ENCODE results near the gene TMEM107. TPM values are rescaled to one million over a fixed set of nuclear protein-coding genes. Genes with fewer than 3 reads are reported as not detected.
A peak's percentile ranks its signal among the peaks of the same experiment; 100 is the strongest.

TMEM107 gene
- total RNA-seq, 1 experiment from 2014 or later = 13.5 TPM

- Mint-ChIP-seq H3K27me3 (ENCODE audit: unreplicated experiment) (no peaks in the 10 kb centered on the region), H3K27ac (ENCODE audit: unreplicated experiment) (no peak overlapping the region), H3K9me3 (ENCODE audit: low read depth, unreplicated experiment) (no peaks in the 10 kb centered on the region), H3K4me1 (ENCODE audit: low read depth, unreplicated experiment) (no peaks in the 10 kb centered on the region), H3K4me3 (ENCODE audit: low read depth, unreplicated experiment) (peak overlapping the region; percentile 23), H3K36me3 (ENCODE audit: insufficient read depth, unreplicated experiment) (peaks cover 40% of the 10 kb centered on the region)
- TF ChIP-seq, protein P1, sequence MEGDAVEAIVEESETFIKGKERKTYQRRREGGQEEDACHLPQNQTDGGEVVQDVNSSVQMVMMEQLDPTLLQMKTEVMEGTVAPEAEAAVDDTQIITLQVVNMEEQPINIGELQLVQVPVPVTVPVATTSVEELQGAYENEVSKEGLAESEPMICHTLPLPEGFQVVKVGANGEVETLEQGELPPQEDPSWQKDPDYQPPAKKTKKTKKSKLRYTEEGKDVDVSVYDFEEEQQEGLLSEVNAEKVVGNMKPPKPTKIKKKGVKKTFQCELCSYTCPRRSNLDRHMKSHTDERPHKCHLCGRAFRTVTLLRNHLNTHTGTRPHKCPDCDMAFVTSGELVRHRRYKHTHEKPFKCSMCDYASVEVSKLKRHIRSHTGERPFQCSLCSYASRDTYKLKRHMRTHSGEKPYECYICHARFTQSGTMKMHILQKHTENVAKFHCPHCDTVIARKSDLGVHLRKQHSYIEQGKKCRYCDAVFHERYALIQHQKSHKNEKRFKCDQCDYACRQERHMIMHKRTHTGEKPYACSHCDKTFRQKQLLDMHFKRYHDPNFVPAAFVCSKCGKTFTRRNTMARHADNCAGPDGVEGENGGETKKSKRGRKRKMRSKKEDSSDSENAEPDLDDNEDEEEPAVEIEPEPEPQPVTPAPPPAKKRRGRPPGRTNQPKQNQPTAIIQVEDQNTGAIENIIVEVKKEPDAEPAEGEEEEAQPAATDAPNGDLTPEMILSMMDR (IDR thresholded peaks at IDR 0.05; ENCODE audit: unreplicated experiment) = no peak
- no peak for DNase-seq
- intact Hi-C loops (cut with micrococcal nuclease; ENCODE audit: unreplicated experiment) = loop anchor here (5.0 kb wide), 1 partner anchor 37 kb away; the partner anchor contains the start of gene HES7
- BruUV-seq (replicated peaks) = no TSS peak
- CTCF ChIA-PET = no interaction called here
Measured at GRCh38 chr17:8159459-8160223, 16.5 kb downstream of the TMEM107 start.

DNA sequence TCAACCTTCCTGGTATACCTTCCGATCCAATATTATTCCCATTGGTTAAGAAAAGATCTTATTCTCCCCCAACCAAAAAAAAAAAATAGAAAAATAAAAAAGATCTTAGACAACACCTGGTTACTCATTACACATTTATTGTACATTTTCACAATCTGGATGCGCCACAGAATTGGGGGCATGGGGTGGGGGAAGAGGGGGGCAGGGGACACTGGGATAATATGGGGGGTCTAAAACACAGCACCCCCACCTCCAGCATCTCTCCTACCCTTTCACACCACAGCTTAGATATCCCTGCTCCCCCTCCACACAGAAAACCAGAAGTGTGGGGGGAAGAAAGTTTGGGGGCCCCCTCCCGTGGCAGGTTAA is 17.2 kb downstream of the TMEM107 start:
- no TSS peak for BruUV-seq (replicated peaks)
- intact Hi-C loops (cut with micrococcal nuclease; ENCODE audit: unreplicated experiment) = loop anchor here (5.0 kb wide), 1 partner anchor 37 kb away; the partner anchor contains the start of gene HES7
- Mint-ChIP-seq H3K4me1 (ENCODE audit: low read depth, unreplicated experiment) (no peaks in the 10 kb centered on the region), H3K4me3 (ENCODE audit: low read depth, unreplicated experiment) (no peak overlapping the region), H3K27ac (ENCODE audit: unreplicated experiment) (no peak overlapping the region), H3K9me3 (ENCODE audit: low read depth, unreplicated experiment) (no peaks in the 10 kb centered on the region), H3K36me3 (ENCODE audit: insufficient read depth, unreplicated experiment) (peaks cover 40% of the 10 kb centered on the region), H3K27me3 (ENCODE audit: unreplicated experiment) (no peaks in the 10 kb centered on the region)
- TF ChIP-seq, protein P1 (IDR thresholded peaks at IDR 0.05; ENCODE audit: unreplicated experiment) = no peak
- no peak for DNase-seq
- CTCF ChIA-PET = no interaction called here

- DNase-seq = peak; percentile 90
- intact Hi-C loops (cut with micrococcal nuclease; ENCODE audit: unreplicated experiment) = loop anchor here (1.0 to 5.0 kb wide), 2 partner anchors 20 to 36 kb away; partner anchors contain the start of gene HES7
- no peak overlapping the region for H3K4me3 Mint-ChIP-seq (ENCODE audit: low read depth, unreplicated experiment)
- CTCF ChIA-PET = interaction anchor here (1.1 kb wide), 1 partner anchor 32 kb away, joined by 6 read pairs; the partner anchor contains the start of gene BORCS6
- H3K4me1 Mint-ChIP-seq (ENCODE audit: low read depth, unreplicated experiment) = no peaks in the 10 kb centered on the region
- H3K27ac Mint-ChIP-seq (ENCODE audit: unreplicated experiment) = no peak overlapping the region
- H3K9me3 Mint-ChIP-seq (ENCODE audit: low read depth, unreplicated experiment) = no peaks in the 10 kb centered on the region
- H3K36me3 Mint-ChIP-seq (ENCODE audit: insufficient read depth, unreplicated experiment) = peaks cover 37% of the 10 kb centered on the region
- no peaks in the 10 kb centered on the region for H3K27me3 Mint-ChIP-seq (ENCODE audit: unreplicated experiment)
- TF ChIP-seq, protein P1 (IDR thresholded peaks at IDR 0.05; ENCODE audit: unreplicated experiment) = peak; percentile 74
- BruUV-seq (replicated peaks) = no TSS peak
Measured at GRCh38 chr17:8158267-8159031, 17.7 kb downstream of the TMEM107 start.

DNA sequence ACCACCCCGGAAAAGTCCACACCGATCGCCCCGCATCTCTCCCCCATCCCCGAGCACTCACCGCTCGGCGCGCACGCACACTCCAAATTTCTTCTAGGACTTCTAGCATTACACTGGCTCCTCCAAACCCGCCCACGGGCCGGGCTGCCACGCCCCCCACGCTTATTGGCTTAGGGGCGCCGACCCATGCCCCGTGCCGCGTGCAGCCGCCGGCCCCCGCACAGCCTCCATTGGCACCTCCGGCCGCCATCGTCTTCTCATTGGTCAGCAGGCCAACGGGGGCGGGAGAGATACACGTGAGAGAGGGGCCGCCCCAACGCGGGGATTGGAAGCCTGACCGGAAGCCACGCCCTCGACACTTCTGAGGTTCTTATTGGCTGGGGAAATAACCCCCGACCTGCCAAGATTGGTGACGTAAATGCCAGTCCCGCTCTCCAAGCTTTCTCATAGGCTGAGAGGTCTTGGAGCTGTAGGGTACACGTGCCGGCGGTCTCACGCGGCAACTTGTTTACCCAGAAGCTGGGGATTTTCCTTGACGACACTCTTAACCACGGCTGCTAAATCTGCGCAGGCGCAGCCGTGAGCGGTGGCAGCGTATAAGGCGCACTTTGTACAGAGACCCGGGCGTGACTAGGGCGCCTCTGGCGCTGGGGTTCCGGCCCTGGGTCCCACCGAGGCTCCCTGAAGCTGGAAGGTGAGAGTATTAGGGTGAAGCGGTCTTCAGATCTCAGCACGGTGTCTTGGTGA is 19.8 kb downstream of the TMEM107 start:
- Mint-ChIP-seq H3K27me3 (ENCODE audit: unreplicated experiment) (no peaks in the 10 kb centered on the region), H3K27ac (ENCODE audit: unreplicated experiment) (no peak overlapping the region), H3K36me3 (ENCODE audit: insufficient read depth, unreplicated experiment) (peaks cover 20% of the 10 kb centered on the region), H3K9me3 (ENCODE audit: low read depth, unreplicated experiment) (no peaks in the 10 kb centered on the region), H3K4me1 (ENCODE audit: low read depth, unreplicated experiment) (no peaks in the 10 kb centered on the region), H3K4me3 (ENCODE audit: low read depth, unreplicated experiment) (no peak overlapping the region)
- CTCF ChIA-PET = interaction anchor here (0.7 to 1.5 kb wide), 6 partner anchors 18 to 96 kb away, joined by 3 to 8 read pairs (median 4); partner anchors contain the start of gene HES7
- DNase-seq = peak; percentile 98
- intact Hi-C loops (cut with micrococcal nuclease; ENCODE audit: unreplicated experiment) = loop anchor here (5.0 kb wide), 1 partner anchor 34 kb away; the partner anchor contains the start of gene HES7
- no TSS peak for BruUV-seq (replicated peaks)
- TF ChIP-seq, protein P1 (IDR thresholded peaks at IDR 0.05; ENCODE audit: unreplicated experiment) = no peak

Measured in Calu3 (cell line).